Stimulated activated CD4-positive, alpha-beta T cell treated with anti-CD3 and anti-CD28 coated beads, Interleukin-1b, Interleukin-23, amount 100 ng/mL, for 24 hours (primary cell): ENCODE measurements around the gene CXCL16.
A peak's percentile ranks its signal among the peaks of the same experiment; 100 is the strongest.
"Not testable (repeated sequence)": the region's sequence is repeated elsewhere in the genome, so short reads cannot be mapped to it uniquely, and the experiment has no call there.

Source experiments
- DNase-seq, 4 experiments: peaks; one replicate each; pipeline ENCODE4 v3.0.0-alpha.2; 2020; ENCODE audit warnings: low read depth in 4 of 4, low spot score in 1 of 4

Gene CXCL16

DNA sequence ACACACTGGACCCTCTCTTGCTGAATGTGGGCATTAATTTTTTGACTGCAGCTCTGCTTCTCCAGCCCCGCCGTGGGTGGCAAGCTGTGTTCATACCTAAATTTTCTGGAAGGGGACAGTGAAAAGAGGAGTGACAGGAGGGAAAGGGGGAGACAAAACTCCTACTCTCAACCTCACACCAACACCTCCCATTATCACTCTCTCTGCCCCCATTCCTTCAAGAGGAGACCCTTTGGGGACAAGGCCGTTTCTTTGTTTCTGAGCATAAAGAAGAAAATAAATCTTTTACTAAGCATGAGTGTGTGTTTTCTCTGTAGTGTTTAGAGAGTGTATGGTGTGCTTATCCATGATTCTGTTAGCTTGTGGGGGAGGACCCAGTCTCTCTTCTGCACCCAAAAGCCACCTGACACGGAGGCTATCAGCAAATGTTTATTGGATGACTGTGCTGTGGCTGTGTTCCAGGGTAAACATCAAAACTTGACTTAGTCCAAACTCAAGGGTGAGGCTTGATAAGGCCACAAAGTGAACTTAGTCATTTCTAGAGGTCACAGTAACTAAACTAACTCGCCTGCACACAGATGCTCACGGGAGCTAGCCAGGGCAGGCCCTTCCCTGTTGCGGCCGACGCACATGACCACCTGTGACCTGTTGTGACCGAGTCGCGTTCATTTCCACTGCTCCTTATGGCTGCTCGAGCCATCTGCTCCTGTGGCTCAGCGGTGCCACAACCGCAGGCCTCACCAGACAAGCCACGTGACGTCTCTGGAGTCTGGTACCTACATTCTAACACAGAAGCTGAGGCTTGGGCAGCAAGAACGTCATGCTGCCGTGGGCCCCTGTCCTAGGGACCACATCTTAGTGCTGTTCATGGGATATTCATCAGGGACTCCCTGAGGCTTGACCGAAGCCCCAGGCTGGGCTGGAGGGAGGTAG lies 18.3 kb downstream of the CXCL16 start:
- DNase-seq = no peak

DNA sequence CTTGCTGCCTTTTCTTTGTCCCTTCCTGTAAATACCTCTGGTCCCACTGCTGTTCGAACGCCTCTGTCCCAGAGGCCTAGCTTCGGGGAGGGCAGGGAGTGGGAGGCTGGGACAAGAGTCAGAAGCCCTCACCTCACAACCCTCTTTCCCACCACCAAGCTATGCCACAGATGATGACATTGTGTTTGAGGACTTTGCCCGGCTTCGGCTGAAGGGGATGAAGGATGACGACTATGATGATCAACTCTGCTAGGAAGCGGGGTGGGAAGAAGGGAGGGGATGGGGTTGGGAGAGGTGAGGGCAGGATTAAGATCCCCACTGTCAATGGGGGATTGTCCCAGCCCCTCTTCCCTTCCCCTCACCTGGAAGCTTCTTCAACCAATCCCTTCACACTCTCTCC lies 18.9 kb downstream of the CXCL16 start:
- no peak for DNase-seq

DNA sequence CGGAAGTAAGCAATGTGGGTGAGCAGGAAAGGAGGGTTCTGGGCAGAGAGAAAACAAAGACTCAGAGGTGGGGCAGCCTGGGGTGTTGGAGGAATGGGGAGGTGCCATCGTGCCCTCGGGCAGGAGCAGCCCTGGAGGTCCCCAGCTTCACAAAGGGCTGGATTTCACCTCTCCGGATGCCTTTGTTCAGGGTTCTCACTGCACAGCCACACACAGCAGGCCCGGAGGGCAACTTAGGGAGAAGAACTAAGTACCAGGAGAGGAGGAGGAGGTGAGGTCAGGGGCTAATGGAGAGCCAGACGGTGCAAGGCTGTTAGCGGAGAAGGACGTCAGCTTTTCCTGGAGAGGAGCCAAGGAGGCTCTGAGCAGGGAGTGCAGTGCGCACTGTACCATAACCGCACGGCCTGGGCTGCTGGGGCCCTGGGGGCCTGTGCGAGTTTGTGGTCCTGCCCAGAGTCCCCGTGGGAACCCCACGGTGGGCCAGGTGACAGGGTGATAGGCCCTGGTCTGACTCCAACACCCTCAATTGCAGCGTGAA lies 20.0 kb downstream of the CXCL16 start:
- no peak for DNase-seq

DNA sequence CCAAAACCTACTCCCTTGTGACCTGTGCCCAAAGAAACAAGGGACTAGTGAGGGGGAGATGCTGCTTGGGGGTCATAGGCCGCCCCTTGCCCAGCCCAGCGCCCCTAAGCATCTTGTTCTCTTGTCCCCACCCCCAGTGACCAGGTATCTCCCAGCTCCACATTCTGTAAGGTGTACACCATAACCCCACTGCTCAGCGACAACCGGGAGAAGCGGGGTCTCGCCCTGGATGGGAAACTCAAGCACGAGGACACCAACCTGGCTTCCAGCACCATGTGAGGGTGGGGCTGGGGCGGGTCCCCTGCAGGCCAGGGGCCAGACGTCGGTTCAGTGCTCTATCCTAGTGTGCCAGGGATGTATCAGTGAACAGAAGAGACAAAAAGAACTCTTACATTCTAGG lies 20.6 kb downstream of the CXCL16 start:
- no peak for DNase-seq

DNA sequence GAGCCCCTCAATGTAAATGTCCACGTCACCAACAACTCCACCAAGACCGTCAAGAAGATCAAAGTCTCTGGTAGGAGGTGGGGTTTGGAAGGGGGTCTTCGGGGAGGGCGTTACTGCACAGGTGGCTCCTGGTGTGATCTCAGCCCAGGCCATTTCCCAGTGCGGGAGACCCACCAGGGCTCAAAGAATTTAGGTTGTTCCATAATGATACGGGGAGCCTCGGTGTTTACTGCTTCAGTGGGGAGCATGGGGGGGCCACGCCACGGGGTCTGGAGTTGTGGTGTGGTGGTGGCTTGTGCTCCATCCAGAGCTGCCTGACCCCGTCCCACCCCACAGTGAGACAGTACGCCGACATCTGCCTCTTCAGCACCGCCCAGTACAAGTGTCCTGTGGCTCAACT lies 21.5 kb downstream of the CXCL16 start:
- no peak for DNase-seq

DNA sequence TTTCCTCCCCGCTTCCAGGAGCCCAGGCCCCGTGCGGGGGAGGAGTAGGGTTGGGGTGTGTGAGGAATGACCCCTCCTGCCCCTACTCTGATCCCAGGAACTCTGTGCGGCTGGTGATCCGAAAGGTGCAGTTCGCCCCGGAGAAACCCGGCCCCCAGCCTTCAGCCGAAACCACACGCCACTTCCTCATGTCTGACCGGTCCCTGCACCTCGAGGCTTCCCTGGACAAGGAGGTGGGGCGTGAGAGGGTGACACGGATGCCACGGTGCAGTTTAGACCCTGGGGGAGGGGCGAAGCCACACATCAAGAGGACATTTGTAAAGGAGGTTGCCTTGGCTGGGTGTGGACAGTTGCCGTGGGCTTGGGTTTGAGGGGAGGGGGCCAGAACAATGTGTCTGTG lies 21.9 kb downstream of the CXCL16 start:
- no peak for DNase-seq

DNA sequence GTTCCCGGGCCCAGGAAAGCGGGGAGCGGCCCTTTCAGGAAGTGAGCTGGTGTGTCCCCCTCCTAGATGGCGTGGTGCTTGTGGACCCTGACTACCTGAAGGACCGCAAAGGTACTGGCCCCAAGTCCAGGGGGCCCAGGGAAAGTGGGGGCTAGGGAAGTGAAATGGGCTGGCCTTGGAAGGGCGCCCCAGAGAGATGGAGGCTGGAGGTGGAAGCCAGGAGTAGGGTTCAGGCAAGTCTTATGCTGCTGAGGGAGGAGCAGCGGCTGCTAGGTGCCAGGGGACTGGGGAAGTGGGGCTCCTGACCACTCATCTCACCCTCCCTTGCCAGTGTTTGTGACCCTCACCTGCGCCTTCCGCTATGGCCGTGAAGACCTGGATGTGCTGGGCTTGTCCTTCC lies 23.6 kb downstream of the CXCL16 start:
- DNase-seq = no peak

DNA sequence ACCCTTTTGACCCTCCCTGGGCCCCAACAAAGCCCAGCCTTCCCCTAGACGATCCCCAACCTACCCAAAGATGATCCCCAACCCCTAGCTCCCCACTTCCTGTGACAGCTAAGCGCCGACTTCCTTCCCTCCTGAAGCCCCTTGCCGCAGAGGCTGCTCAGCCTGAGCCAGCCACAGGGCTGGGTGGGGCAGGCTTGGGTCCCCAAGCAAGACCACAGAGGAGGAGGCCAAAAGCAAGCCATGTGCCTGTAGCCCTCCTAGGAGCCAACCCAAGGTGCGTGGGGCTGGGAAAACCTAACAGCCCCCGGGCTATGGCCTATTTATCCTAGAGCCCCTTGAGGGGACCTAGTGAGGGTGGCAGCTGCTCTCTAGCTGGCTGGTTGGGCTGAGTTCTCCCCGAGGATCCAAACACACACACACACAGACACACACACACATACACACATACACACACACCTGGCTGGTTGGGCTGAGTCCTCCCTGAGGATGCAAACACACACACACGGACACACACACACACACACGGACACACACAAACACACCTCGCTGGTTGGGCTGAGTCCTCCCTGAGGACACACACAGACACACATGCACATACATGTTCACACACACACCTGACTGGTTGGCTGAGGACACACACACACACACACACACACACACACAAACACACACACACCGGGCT lies 24.5 kb downstream of the CXCL16 start:
- no peak for DNase-seq

DNA sequence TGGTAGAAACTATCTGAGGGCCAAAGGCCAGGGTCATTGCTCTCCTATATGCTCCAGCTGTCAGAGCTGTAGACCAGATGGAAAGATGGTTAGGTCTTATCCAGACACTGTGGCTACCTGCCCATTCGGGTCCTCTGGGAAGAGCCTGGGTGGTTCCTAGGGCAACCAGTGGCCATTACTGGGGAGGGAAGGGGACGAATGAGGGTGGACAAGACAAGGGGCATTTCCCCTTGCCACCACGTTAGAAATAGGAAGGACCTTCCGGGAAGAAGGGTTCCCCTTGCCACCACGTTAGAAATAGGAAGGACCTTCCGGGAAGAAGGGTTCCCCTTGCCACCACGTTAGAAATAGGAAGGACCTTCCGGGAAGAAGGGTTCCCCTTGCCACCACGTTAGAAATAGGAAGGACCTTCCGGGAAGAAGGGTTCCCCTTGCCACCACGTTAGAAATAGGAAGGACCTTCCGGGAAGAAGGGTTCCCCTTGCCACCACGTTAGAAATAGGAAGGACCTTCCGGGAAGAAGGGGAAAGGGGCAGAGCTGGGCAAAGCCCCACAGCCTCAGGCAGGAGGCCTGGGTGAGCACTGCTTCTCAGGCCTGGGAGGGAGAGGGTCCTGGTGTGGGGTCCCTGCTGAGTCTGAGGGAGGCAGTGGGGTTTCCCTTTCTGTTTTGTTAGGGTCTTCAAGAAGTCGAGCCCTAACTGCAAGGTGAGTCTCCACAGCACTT lies 25.2 kb downstream of the CXCL16 start:
- DNase-seq = not testable (repeated sequence)

DNA sequence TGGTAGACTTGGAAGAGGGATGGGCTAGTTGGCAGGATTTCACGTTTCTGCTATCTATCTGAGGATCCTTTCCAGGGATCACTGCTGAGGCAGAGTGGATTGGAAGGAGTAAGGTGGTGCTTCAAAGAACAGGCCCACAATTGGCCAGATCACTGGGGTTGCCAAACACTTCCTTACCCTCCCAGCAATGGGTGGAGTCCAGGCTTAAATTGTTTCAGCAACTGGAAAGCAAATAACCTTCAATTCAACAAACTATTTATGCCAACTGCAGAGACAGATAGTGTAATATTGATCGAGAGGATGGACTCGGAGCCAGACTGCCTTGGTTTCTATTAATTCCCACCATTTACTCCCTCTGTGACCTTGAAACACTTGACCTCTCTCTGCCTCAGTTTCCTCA lies 27.2 kb downstream of the CXCL16 start:
- no peak for DNase-seq

DNA sequence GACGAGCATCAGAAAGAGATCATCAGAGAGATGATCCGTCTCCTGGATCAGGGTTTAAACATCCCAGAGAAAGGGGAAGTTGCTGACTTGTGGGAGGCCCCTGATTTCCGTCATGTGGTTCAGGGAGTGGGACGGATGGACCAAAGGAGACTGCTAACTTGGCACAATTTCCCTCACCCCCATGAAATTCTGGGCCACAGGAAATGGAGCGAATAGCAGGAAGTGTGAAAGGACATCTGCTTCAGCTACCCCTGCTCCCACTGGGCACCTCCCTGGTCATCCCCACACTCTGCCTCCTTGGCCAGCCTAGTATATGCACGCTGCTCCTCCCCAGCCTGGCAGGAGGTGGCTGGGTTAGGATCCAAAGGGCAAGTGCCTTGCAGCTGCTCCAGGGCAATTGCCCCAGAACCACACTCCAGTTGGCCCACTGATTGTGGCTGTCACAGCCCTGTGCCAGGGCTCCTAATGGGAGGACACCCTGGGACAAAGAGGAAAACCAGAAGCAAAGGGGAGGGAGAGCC lies 28.0 kb downstream of the CXCL16 start:
- DNase-seq = no peak

DNA sequence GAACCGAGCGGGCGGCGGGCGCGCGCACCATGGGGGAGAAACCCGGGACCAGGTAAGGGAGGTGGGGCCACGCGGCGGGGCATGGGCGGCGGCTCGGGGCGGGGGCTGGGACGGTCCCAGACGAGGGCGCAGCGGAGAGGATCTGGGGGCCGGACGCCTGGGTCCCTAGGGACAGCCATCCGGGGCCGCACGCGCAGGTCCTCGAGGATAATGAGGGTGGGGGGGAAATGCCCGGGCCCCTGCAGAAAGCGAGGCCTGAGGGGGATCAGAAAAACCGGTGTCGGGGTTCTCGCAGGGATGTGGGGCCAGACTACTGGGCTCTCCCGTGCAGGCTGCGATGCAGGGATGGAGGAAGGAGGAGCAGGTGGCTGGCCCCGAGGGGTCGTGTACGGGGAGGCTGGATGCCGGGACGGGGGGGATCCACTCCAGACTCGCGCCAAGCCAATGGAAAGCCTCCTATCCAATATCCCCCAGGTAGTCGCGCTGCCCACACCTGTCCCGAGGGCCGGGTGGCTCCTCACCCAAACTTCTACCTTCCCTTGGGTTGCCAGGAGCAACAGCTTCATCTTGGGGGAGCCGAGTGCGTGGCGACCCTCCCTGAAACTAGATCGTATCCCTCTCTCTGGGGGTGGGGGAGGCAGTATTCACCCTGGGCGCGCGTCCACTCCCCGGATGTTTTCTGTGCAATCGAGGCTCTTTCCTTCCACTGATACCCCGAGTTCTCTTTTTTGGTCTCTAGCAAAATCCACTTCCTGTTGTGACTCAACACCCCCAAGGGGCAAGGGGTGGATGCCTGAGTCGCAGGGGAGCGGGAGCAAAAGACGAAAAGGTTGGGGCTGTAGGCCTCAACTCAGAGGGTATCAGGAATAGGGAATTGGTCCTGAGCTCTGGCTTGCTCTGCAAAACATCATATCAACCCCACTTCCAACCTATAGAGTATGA lies 28.8 kb downstream of the CXCL16 start:
- peak in 1 of 4 experiments; percentile 24 for DNase-seq

DNA sequence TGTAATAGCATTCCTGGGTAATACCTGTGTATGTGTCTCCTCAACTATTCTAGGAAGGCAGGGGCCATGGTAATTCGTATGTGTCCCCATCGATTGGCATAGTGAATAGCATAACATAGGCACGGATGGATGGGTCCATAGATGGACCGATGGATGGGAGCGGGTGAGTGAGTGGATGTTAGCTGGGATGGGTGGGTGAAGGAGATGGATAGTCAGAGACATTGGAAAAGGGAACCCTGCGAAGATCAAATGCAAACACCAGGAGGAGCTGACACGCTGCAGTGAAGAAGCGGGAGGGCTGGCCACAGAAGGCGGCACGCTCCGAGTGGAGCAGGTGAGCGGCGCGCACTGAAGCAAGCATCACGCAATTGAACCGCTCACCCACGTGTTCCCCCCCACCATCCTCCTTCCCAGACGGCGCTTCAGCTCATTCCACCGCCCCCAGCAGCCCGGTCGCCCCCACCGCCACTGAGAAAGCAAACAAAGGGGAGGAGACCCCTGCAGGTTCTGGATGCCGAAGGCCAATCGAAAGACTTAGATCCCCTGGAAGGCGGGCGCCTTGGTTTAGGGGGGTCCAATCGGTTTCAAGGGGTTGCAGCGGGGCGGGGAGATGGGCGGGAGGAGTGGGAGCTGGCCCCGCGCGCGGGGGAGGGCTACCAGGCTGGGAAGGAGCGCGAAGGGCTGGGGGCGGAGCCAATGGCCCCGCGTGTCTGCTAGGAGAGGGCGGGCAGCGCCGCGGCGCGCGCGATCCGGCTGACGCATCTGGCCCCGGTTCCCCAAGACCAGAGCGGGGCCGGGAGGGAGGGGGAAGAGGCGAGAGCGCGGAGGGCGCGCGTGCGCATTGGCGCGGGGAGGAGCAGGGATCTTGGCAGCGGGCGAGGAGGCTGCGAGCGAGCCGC lies 29.7 kb downstream of the CXCL16 start, which contains the start of gene ARRB2:
TSS of gene ARRB2 (plus strand) at position 839 of the 899 bp plus-strand sequence. CDS start 90 bp downstream, outside the sequence.
- DNase-seq = peak; percentile 87 to 98 (median 96)

DNA sequence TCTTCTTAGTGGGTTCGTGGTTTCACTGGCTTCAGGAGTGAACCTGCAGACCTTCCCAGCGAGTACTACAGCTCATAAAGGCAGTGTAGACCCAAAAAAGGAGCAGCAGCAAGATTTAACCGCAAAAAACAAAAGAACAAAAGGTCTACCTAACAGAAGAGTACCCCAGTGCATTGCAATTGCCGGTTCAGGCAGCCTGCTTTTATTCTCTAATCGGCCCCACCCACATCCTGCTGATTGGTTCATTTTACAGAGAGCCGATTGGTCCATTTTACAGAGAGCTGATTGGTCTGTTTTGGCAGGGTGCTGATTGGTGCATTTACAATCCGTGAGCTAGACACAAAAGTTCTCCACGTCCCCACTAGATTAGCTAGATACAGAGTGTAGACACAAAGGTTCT lies 31.3 kb downstream of the CXCL16 start:
- DNase-seq = peak in 1 of 4 experiments; percentile 41

DNA sequence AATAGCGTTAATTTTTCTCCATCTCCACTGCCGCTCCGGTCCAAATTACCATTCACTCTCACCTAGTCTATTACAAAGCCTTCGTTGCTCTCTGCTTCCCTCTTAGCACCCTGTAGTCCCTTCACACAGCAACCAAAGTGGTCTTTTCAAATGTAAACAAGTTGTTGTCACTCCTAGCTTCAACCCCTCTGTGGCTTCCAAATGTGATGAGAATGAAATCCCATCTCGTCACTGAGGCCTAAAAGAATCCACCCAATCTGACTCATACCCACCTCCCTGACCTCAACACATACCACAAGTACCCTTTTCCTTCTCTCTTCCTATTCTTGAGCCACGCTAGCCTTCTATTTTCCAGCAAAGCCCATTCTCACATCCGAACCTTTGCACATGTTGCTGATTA lies 33.6 kb downstream of the CXCL16 start:
- no peak for DNase-seq

DNA sequence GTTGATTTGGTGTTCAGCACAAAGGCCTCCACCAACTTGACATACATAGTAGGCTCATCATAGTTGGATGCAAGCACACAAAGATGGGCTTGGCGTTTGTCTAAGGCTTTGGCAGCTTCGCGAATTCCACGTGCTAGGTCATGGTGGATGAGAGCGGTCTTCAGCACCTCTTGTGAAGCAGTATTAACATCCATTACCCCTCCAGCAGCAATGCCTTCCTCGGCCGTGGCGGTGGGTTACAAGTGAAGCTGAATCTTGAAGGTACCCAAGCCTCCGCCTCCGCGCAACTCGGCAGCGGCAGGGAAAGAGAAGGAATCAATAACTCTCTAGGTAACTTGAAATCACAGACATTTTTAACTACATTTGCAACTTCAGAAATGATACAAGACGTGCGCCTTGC lies 34.7 kb downstream of the CXCL16 start:
- no peak for DNase-seq

DNA sequence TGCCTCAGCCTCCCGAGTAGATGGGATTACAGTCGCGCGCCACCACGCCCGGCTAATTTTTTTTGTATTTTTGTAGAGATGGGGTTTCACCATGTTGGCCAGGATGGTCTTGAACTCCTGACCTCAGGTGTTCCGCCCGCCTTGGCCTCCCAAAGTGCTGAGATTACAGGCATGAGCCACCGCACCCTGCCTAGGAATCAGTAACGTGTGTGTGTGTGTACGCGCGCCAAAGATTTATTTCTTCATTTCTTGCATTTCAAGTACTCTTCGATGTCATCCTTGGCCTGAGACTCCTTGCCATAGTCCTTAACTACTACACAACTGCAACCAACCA lies 35.2 kb downstream of the CXCL16 start:
- DNase-seq = not testable (repeated sequence)

DNA sequence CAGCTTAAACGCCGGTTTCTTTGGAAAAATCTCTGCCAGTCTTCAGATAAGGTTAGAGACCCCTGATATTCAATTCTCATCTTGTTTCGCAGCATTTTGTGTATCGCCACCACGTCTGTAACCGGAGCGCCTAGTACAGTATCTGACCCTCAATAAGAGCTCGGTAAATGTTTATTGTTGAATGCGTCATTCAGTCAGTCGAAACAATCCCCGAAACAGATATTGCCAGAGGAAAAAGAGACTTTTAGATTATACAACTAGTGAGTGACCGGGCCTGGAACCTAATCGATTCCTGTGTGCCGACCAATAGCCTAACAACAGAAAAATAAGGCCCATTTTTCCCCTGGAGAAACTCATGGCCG lies 36.4 kb downstream of the CXCL16 start:
- DNase-seq = no peak

DNA sequence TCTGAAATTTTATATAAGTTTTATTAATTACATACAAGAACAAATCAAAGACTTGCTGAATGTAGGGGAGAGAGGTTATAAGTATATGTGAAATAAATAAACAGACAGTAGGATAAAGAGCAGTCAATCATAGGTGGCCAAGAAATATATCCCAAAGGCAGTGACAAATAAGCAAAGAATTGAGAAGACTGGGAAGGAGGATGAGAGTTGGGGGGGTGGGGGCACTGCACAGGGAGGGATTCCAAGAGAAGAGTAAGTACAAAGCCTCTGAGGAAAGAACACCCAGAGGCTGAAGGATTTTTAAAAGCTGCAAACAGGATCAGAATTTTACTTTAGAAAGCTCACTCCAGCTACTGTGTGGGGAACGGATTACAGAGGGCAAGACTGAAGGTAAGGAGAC lies 38.6 kb downstream of the CXCL16 start:
- no peak for DNase-seq
